Right ventricle myocardium superior (tissue), 1 donor: ENCODE data around the gene CDH1. TPM values are rescaled to one million over a fixed set of nuclear protein-coding genes. Genes with fewer than 3 reads are reported as not detected.

Experiments used
- ATAC-seq: fragments of 200-7000 bp; cut with Tn5 transposase; one replicate; pipeline ENCODE4 v1.9.1; 2020; ENCODE audit warnings: mild to moderate bottlenecking; ENCODE audit not compliant: poor library complexity
- DNase-seq: peaks from one replicate; pipeline ENCODE4 v3.0.0-alpha.2; 2020
- intact Hi-C: fragments of 100-400 bp; cut with DNase I; formaldehyde crosslinking; loops from one replicate; pipeline ENCODE4 v1.11.2; 2022
- total RNA-seq: library from RNA; stranded (reverse); fragmentation: NEBNext Ultra II Directional; extraction: Animal tissue kit (Norgen Biotek cat#: 25700); gene quantifications from one replicate; pipeline ENCODE4 v1.2.1, GENCODE V29; 2021
- donor health status: DM: no; HTN: yes; CAD: no; lungs with severe emphysema.

The CDH1 gene
- total RNA-seq, 1 donor from 2014 or later, result not detected

- ATAC-seq (no peak), DNase-seq (no peak)
- intact Hi-C loops, result no loop called here
Observed at GRCh38 chr16:68754084-68754792, 17.1 kb downstream of the CDH1 start.

- DNase-seq (no peak), ATAC-seq (no peak)
- intact Hi-C loops, result no loop called here
Observed at GRCh38 chr16:68756239-68756915, 19.3 kb downstream of the CDH1 start.

GRCh38 chr16:68757625-68757935 lies 20.5 kb downstream of the CDH1 start:
- ATAC-seq (no peak), DNase-seq (no peak)
- intact Hi-C loops, result no loop called here

- ATAC-seq (no peak), DNase-seq (no peak)
- intact Hi-C loops, result no loop called here
Observed at GRCh38 chr16:68759062-68759461, 22.0 kb downstream of the CDH1 start.

- intact Hi-C loops, result no loop called here
- ATAC-seq, result no peak
- no peak for DNase-seq
Observed at GRCh38 chr16:68760671-68761275, 23.7 kb downstream of the CDH1 start.

- intact Hi-C loops, result no loop called here
- ATAC-seq (no peak), DNase-seq (no peak)
Observed at GRCh38 chr16:68762996-68763756, 26.1 kb downstream of the CDH1 start.

GRCh38 chr16:68764862-68765261 lies 27.8 kb downstream of the CDH1 start:
- intact Hi-C loops, result no loop called here
- ATAC-seq, result no peak
- no peak for DNase-seq

- DNase-seq, result no peak
- no peak for ATAC-seq
- intact Hi-C loops, result no loop called here
Observed at GRCh38 chr16:68767581-68767980, 30.5 kb downstream of the CDH1 start.

GRCh38 chr16:68768175-68768574 lies 31.1 kb downstream of the CDH1 start:
- intact Hi-C loops, result no loop called here
- ATAC-seq (no peak), DNase-seq (no peak)

- DNase-seq, result no peak
- ATAC-seq, result no peak
- intact Hi-C loops, result no loop called here
Observed at GRCh38 chr16:68768771-68769170, 31.7 kb downstream of the CDH1 start.

GRCh38 chr16:68770671-68771070 lies 33.6 kb downstream of the CDH1 start:
- DNase-seq (no peak), ATAC-seq (no peak)
- intact Hi-C loops, result no loop called here

GRCh38 chr16:68772030-68772681 lies 35.1 kb downstream of the CDH1 start:
- ATAC-seq (no peak), DNase-seq (no peak)
- intact Hi-C loops, result no loop called here

GRCh38 chr16:68772871-68773270 lies 35.8 kb downstream of the CDH1 start:
- ATAC-seq (no peak), DNase-seq (no peak)
- intact Hi-C loops, result no loop called here

GRCh38 chr16:68774982-68775634 lies 38.0 kb downstream of the CDH1 start:
- DNase-seq, result no peak
- no peak for ATAC-seq
- intact Hi-C loops, result no loop called here

GRCh38 chr16:68776821-68777485 lies 39.9 kb downstream of the CDH1 start:
- intact Hi-C loops, result no loop called here
- DNase-seq, result no peak
- ATAC-seq, result no peak

GRCh38 chr16:68778551-68779231 lies 41.6 kb downstream of the CDH1 start:
- intact Hi-C loops, result no loop called here
- ATAC-seq (no peak), DNase-seq (no peak)

GRCh38 chr16:68779891-68780290 lies 42.8 kb downstream of the CDH1 start:
- no peak for DNase-seq
- intact Hi-C loops, result no loop called here
- no peak for ATAC-seq

- no peak for DNase-seq
- intact Hi-C loops, result no loop called here
- no peak for ATAC-seq
Observed at GRCh38 chr16:68781784-68782183, 44.7 kb downstream of the CDH1 start.
